Measurements from ENCODE around the gene TENM4.

- no peak for TF ChIP-seq CTCF (IDR thresholded peaks at IDR 0.05; ENCODE audit: control extremely low read depth in 1 of 3, insufficient read depth in 1 of 3, low read depth in 1 of 3, low read length in 3 of 3)
- no peak for TF ChIP-seq SP1 (IDR thresholded peaks at IDR 0.05; ENCODE audit: low read depth, low read length)
- no peak for TF ChIP-seq ZNF274 (IDR thresholded peaks at IDR 0.05; ENCODE audit: borderline replicate concordance, extremely low read depth, low read length)
- TF ChIP-seq EZH2 (IDR thresholded peaks at IDR 0.05; ENCODE audit: low read depth, low read length, severe bottlenecking) = no peak
- TF ChIP-seq BACH1 (IDR thresholded peaks at IDR 0.05; ENCODE audit: low read length) = no peak
Observed at GRCh38 chr11:79242616-79243015, 198.2 kb downstream of the TENM4 start.
